Mammary epithelial cell (primary cell): ENCODE measurements around the gene CHRM3.

Experiments
- EZH2 ChIP-seq: IDR thresholded peaks from 2 replicates; pipeline ENCODE4 v1.6.1; 2012; ENCODE audit warnings: low read length, inconsistent platforms, borderline replicate concordance
- TF ChIP-seq, protein P1 (sequence below), 2 donors: IDR thresholded peaks in 1 of 2; conservative IDR thresholded peaks in 1 of 2; 2 replicates each; pipeline ENCODE4 v1.5.1; 2011 to 2012; ENCODE audit warnings: inconsistent platforms in 2 of 2, low read length in 2 of 2, mild to moderate bottlenecking in 2 of 2, control low read depth in 1 of 2, low read depth in 1 of 2; ENCODE audit not compliant: insufficient read depth in 1 of 2; ENCODE audit errors: extremely low read depth in 1 of 2

DNA sequence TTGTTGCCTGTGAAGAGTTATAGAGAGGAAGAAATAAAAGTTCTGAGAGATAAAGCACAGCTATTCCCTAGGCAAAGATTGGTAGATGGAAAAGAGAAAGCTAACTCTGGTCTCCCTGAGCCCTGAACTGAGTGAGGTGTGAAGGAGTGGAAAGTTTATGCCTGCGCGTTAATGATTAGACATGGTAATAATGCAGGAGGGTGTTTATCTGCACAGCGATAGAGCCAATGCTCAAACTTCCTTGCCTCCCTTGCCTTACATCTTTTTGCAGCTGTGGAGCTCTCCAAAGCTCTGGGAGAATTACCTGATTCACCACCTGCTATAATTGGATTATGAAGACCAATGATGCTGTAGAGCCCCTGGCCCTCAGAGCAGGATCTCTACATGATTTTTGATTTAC is 32.8 kb upstream of the CHRM3 start:
- TF ChIP-seq, protein P1, sequence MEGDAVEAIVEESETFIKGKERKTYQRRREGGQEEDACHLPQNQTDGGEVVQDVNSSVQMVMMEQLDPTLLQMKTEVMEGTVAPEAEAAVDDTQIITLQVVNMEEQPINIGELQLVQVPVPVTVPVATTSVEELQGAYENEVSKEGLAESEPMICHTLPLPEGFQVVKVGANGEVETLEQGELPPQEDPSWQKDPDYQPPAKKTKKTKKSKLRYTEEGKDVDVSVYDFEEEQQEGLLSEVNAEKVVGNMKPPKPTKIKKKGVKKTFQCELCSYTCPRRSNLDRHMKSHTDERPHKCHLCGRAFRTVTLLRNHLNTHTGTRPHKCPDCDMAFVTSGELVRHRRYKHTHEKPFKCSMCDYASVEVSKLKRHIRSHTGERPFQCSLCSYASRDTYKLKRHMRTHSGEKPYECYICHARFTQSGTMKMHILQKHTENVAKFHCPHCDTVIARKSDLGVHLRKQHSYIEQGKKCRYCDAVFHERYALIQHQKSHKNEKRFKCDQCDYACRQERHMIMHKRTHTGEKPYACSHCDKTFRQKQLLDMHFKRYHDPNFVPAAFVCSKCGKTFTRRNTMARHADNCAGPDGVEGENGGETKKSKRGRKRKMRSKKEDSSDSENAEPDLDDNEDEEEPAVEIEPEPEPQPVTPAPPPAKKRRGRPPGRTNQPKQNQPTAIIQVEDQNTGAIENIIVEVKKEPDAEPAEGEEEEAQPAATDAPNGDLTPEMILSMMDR (conservative IDR thresholded peaks at IDR 0.05 in 1 of 2, IDR thresholded peaks at IDR 0.05 in 1 of 2; ENCODE audit: extremely low read depth in 1 of 2, insufficient read depth in 1 of 2, low read depth in 1 of 2, low read length in 2 of 2) = no peak
- no peak for TF ChIP-seq EZH2
